HG02840 (cell line): ENCODE measurements around the gene NFATC2IP.
"Not testable (repeated sequence)": the region's sequence is repeated elsewhere in the genome, so short reads cannot be mapped to it uniquely, and the experiment has no call there.

Experiments used
- ATAC-seq: cut with Tn5 transposase; IDR thresholded peaks from one replicate; pipeline ENCODE4 v1.9.1; 2021; ENCODE audit warnings: mild to moderate bottlenecking, moderate library complexity, moderate number of reproducible peaks; ENCODE audit not compliant: unreplicated experiment, low FRiP score

Gene NFATC2IP

GRCh38 chr16:28989363-28989762 lies 38.6 kb downstream of the NFATC2IP start:
- ATAC-seq: no peak

GRCh38 chr16:28990375-28991040 lies 39.8 kb downstream of the NFATC2IP start:
- no peak for ATAC-seq

GRCh38 chr16:28991687-28992086 lies 41.0 kb downstream of the NFATC2IP start:
- no peak for ATAC-seq

GRCh38 chr16:28992496-28992895 lies 41.8 kb downstream of the NFATC2IP start:
- no peak for ATAC-seq

- ATAC-seq: no peak
These were observed 48.1 kb downstream of the NFATC2IP start for GRCh38 chr16:28998837-28999236.

- no peak for ATAC-seq
These were observed 48.8 kb downstream of the NFATC2IP start for GRCh38 chr16:28999577-28999976.

- no peak for ATAC-seq
These were observed 49.3 kb downstream of the NFATC2IP start for GRCh38 chr16:29000019-29000418.

GRCh38 chr16:29004496-29005139 lies 53.9 kb downstream of the NFATC2IP start:
- ATAC-seq: not testable (repeated sequence)

- ATAC-seq: no peak
These were observed 57.2 kb downstream of the NFATC2IP start for GRCh38 chr16:29007730-29008593.

- no peak for ATAC-seq
These were observed 58.5 kb downstream of the NFATC2IP start for GRCh38 chr16:29009050-29009837.

GRCh38 chr16:29009838-29010166 lies 59.1 kb downstream of the NFATC2IP start:
- no peak for ATAC-seq

GRCh38 chr16:29011112-29011511 lies 60.4 kb downstream of the NFATC2IP start:
- ATAC-seq: no peak

- no peak for ATAC-seq
These were observed 61.1 kb downstream of the NFATC2IP start for GRCh38 chr16:29011851-29012250.

GRCh38 chr16:29012913-29013553 lies 62.3 kb downstream of the NFATC2IP start:
- ATAC-seq: no peak

GRCh38 chr16:29014561-29015069 lies 63.9 kb downstream of the NFATC2IP start:
- ATAC-seq: no peak
